Left colon (tissue), 2 donors: ENCODE results near the gene NDUFA7. TPM values are rescaled to one million over a fixed set of nuclear protein-coding genes. Genes with fewer than 3 reads are reported as not detected.
"Not testable (repeated sequence)": the region's sequence is repeated elsewhere in the genome, so short reads cannot be mapped to it uniquely, and the experiment has no call there.

Experiments
- ATAC-seq: fragments of 200-7000 bp; cut with Tn5 transposase; one replicate; pipeline ENCODE4 v1.9.1; 2020; ENCODE audit warnings: mild to moderate bottlenecking, moderate library complexity
- DNase-seq, 2 donors: peaks; one replicate each; pipeline ENCODE4 v3.0.0-alpha.2; 2020
- intact Hi-C, 2 donors: fragments of 100-400 bp; cut with DNase I in 1 of 2; cut with micrococcal nuclease in 1 of 2; formaldehyde crosslinking; loops; one replicate each; pipeline versions ENCODE4 v1.11.2 to v1.14.0; 2022; cut with DNase I, micrococcal nuclease
- long read RNA-seq: library from polyadenylated mRNA; unstranded; transcript quantifications from one replicate; pipeline ENCODE4 v2.0.0, GENCODE V29; 2021
- total RNA-seq, 2 donors: library from RNA; stranded (reverse); fragmentation: NEBNext Ultra II Directional; extraction: Animal tissue kit (Norgen Biotek cat#: 25700); gene quantifications; one replicate each; pipeline ENCODE4 v1.2.1, GENCODE V29; 2021
- donor health status: DM: no; HTN: no; CAD: no.
- donor health status: DM: yes; HTN: yes; CAD: no.

Gene NDUFA7
- total RNA-seq, result 10 to 100 TPM; 49.3 to 59.6 TPM
- long read RNA-seq, transcript NDUFA7-201 (4 exons, 601 nt), result major isoform, 19 of 24 reads
- long read RNA-seq, partial matches to known transcripts, result 2 of 24 reads
- long read RNA-seq, other reads (novel, unspliced or antisense), result 2 of 24 reads

GRCh38 chr19:8321067-8321985, at the start of gene NDUFA7, which contains the start of gene RPS28:
TSS of gene NDUFA7 (minus strand) at chr19:8321375. CDS start at chr19:8321358, 17 bp downstream.
TSS of gene RPS28 (plus strand) at chr19:8321496. CDS start at chr19:8321531, 35 bp downstream.
- DNase-seq (peak; percentile 96 to 99), ATAC-seq (peak; percentile 92)
- intact Hi-C loops, result no loop called here

- intact Hi-C loops, result no loop called here
- ATAC-seq (peak; percentile 35), DNase-seq (no peak)
These were observed 49.2 kb upstream of the NDUFA7 start for GRCh38 chr19:8370176-8371010.

DNA sequence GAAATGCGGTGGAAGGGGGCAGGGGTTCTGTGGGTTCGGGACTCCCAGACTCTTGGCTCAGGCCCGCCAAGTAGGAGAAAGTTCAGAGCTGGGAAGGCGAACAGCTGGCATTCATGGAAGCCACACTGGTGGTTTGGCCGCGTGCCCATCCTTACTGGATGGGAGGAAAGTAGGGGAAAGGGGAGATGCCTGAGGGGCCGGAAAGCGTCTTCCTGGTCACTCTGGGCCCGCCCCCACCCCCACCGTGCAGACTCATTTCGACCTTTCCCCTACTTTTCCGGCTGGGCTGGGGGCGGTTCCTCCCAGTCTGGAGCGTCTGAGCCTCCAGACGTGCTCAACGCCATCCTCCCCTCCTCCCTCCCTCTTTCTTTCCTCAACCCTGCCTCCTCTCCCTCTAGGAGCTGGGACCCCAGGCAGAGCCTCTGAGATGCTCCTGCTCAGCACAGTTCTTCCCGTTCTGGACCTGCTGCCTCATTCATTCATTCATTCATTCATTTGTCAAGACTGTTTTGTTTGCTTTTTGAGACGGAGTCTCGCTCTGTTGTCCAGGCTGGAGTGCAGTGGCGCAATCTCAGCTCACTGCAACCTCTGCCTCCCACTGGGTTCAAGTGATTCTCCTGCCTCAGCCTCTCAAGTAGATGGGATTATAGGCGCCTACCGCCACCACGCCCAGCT, 46.3 kb upstream of the NDUFA7 start:
- intact Hi-C loops, result no loop called here
- ATAC-seq (peak; percentile 18), DNase-seq (peak; percentile 85 to 86)

DNA sequence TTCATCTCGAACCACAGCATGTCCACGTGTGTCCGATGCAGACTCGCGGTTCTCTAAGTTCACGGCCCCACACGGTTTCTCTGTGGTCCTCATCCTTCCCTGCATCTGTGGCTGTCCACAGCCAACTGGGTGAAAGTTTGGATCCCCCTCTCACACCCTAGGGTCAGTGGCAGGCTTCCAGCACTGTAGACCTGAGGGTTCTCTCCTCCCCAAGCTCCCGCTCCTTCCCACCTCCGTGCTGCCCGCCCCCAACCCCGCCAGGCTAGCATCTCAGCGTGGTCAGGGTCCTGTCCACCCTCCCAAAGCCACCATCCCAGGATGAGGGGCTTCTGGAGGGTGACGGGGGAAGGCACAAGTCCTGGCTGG, 45.8 kb upstream of the NDUFA7 start:
- ATAC-seq (no peak), DNase-seq (peak in 1 of 2 donors; percentile 15)
- intact Hi-C loops, result no loop called here

GRCh38 chr19:8366121-8366581, 45.0 kb upstream of the NDUFA7 start:
- ATAC-seq (no peak), DNase-seq (no peak)
- intact Hi-C loops, result no loop called here

- ATAC-seq (peak; percentile 82), DNase-seq (peak; percentile 85 to 87)
- intact Hi-C loops, result no loop called here
These were observed 42.9 kb upstream of the NDUFA7 start, which contains the start of gene ANGPTL4 for GRCh38 chr19:8363803-8364771. TSS of gene ANGPTL4 (plus strand) at chr19:8364155. CDS start at chr19:8364322, 167 bp downstream.

- ATAC-seq (peak; percentile 79), DNase-seq (peak; percentile 90 to 96)
- intact Hi-C loops, result no loop called here
These were observed 41.0 kb upstream of the NDUFA7 start for GRCh38 chr19:8361921-8362793.

DNA sequence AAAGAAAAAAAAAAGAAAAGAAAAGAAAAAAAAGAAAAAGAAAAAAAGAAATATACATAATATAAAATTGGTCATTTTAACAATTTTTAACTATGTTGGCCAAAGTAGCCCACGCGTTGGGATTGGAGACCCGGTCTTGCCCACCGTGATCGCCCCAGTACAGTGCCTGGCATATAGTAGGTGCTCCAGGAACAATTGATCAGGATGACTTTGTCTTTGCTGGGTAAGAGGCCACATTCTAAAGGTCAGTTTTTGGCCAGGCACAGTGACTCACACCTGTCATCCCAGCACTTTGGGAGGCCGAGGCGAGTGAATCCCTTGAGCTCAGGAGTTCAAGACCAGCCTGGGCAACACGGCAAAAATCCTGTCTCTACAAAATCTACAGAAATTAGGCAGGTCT, 39.0 kb upstream of the NDUFA7 start:
- intact Hi-C loops, result no loop called here
- ATAC-seq, result no peak
- DNase-seq, result no peak

DNA sequence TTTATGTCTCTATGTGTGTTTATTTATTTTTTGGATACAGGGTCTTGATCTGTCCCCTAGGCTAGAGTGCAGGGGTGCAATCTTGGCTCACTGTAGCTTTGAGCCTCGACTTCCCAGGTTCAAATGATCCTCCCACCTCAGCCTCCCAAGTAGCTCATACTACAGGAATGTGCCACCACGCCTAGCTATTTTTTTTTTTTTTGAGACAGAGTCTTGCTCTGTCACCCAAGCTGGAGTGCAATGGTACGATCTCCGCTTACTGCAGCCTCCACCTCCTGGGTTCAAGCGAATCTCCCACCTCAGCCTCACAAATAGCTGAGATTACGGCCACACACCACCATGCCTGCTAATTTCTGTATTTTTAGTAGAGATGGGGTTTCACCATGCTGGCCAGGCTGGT, 37.8 kb upstream of the NDUFA7 start:
- intact Hi-C loops, result no loop called here
- DNase-seq (no peak), ATAC-seq (no peak)

- no peak for DNase-seq
- intact Hi-C loops, result no loop called here
- no peak for ATAC-seq
These were observed 35.9 kb upstream of the NDUFA7 start for GRCh38 chr19:8357007-8357521.

GRCh38 chr19:8355631-8356402, 34.6 kb upstream of the NDUFA7 start:
- DNase-seq (no peak), ATAC-seq (no peak)
- intact Hi-C loops, result no loop called here

DNA sequence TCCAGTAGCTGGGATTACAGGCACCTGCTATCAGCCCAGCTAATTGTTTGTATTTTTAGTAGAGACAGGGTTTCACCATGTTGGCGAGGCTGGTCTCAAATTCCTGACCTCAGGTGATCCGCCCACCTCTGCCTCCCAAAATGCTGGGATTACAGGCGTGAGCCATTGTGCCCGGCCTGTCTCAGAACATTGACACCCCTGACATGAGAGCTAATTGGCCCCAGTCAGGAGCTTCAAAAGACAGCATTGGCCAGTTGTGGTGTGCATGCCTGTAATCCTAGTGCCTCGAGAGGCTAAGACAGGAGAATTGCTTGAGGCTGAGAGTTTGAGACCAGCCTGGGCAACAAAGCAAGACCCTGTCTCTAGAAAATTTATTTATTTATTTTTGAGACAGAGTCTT, 31.7 kb upstream of the NDUFA7 start:
- not testable (repeated sequence) for ATAC-seq, DNase-seq
- intact Hi-C loops, result loop anchor here in 1 of 2 donors (5.0 kb wide), 1 partner anchor 154 kb away; no protein-coding TSS in a partner anchor

DNA sequence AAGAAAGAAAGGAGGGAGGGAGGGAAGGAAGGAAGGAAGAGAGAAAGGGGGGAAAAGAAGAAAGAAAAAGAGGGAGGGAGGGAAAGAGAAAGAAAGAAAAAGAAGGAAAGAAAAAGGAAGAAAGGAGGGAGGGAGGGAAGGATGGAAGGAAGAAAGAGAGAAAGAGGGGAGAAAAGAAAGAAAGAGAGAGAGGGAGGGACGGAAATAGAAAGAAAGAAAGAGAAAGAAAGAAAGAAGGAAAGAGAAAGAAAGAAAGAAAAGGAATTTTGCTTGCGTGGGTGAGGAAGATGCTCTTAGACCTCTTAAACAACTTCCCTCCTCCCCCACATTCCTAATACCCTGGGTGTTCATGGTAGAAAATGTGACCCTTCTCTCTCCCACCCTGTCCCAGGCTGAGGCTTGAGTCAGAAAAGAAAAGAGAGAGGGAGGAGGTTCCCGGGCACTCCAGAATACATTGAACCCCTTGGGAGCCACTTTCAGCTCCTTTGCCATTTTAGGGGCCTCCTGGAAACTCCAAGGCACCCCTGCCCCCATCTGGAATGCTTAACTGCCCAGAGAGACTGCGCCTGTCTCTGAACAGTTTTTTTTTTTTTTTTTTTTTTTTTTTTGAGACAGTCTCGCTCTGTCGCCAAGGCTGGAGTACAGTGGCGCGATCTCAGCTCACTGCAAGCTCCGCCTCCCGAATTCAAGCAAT, 31.1 kb upstream of the NDUFA7 start:
- no peak for DNase-seq
- intact Hi-C loops, result loop anchor here in 1 of 2 donors (5.0 kb wide), 1 partner anchor 155 kb away; no protein-coding TSS in a partner anchor
- ATAC-seq, result no peak

DNA sequence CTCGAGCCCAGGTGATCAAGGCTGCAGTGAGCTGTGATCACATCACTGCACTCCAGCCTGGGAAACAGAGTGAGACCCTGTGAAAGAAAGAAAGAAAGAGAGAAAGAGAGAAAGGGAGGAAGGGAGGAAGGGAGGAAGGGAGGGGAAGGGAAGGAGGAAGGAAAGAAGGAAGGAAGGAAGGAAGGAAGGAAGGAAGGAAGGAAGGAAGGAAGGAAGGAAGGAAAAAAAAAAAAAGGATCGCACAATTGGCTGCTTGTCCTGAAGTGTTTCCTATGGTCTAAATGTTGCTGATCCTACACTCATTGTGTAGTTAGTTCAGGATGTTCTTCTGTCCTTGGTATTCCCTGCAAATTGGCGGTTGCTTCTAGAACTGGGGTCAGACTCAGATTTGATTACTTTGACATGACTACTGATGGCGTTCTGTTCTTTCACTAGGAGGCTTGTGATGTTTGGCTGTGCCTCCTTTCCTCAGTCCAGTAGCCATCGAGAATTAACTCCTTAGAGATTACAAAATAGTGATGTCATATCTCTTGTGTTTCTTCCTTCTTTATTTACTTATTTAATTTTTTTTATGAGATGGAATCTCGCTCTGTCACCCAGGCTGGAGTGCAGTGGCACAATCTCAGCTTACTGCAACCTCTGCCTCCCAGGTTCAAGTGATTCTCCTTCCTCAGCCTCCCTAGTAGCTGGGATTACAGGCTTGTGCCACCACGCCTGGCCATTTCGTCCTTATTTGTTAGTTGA, 28.6 kb upstream of the NDUFA7 start:
- intact Hi-C loops, result loop anchor here in 1 of 2 donors (5.0 kb wide), 1 partner anchor 158 kb away; no protein-coding TSS in a partner anchor
- ATAC-seq, DNase-seq: not testable (repeated sequence)
